Bronchial epithelial cell (primary cell): ENCODE data around the gene SLC35F3. TPM values are rescaled to one million over a fixed set of nuclear protein-coding genes. Genes with fewer than 3 reads are reported as not detected.
A peak's percentile ranks its signal among the peaks of the same experiment; 100 is the strongest.

Experiments
- DNase-seq: peaks from one replicate; pipeline ENCODE4 v3.0.0-alpha.2; 2010; ENCODE audit warnings: low read depth
- FAIRE-seq: peaks from 2 replicates; lab custom pipeline; 2011; peaks lifted over from hg19 to GRCh38; lab: Jason Lieb, UNC
- H3K27me3 ChIP-seq: 2 replicates; pipeline ENCODE4 v1.5.1; 2011; ENCODE audit warnings: low read length; ENCODE audit not compliant: control insufficient read depth, insufficient read depth
- H3K36me3 ChIP-seq: 2 replicates; pipeline ENCODE4 v1.5.1; 2011; ENCODE audit warnings: low read length; ENCODE audit not compliant: control insufficient read depth, insufficient read depth
- H3K4me3 ChIP-seq: 2 replicates; pipeline ENCODE4 v1.5.1; 2011; ENCODE audit warnings: mild to moderate bottlenecking, low read depth, low read length, control low read depth
- total RNA-seq: library from RNA; depleted of rRNA; stranded (reverse); fragments of >200 nt; gene quantifications from 2 replicates; pipeline ENCODE4 v1.2.1, GENCODE V29; 2014
- TF ChIP-seq, protein P1 (sequence below): IDR thresholded peaks from 2 replicates; pipeline ENCODE4 v1.5.1; 2011; ENCODE audit warnings: mild to moderate bottlenecking, moderate library complexity, low read length, control low read depth, inconsistent platforms; ENCODE audit not compliant: insufficient read depth, severe bottlenecking

Gene SLC35F3
- total RNA-seq, 1 donor from 2014 or later, result 0.79 TPM

DNA sequence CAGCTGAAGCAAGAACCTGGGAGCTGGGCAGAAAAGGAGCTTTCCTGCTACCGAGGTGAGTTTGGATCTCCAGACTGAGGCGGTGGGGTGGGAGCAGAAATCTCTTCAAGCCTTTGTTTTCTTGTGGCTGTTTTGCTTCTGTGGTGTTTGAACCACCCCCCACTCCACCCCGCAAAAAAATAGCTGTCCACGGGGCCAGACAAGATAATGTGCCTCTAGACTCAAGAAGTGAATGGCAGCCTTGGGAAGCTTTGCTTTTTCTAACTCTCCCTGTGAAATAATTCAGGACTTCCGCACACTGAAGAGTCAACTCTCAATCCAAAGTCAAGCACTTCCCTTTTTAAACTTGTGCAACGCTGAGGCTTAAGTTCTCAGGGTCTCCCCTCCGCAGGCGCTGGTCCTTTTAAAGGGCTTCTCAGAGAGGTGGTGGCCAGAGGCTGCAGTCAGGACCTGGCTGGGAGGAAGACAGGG, 309.2 kb downstream of the SLC35F3 start:
- Histone ChIP-seq H3K36me3 (no peaks in the 10 kb centered on the region), H3K27me3 (no peaks in the 10 kb centered on the region), H3K4me3 (peak overlapping the region; percentile 37)
- TF ChIP-seq, protein P1, sequence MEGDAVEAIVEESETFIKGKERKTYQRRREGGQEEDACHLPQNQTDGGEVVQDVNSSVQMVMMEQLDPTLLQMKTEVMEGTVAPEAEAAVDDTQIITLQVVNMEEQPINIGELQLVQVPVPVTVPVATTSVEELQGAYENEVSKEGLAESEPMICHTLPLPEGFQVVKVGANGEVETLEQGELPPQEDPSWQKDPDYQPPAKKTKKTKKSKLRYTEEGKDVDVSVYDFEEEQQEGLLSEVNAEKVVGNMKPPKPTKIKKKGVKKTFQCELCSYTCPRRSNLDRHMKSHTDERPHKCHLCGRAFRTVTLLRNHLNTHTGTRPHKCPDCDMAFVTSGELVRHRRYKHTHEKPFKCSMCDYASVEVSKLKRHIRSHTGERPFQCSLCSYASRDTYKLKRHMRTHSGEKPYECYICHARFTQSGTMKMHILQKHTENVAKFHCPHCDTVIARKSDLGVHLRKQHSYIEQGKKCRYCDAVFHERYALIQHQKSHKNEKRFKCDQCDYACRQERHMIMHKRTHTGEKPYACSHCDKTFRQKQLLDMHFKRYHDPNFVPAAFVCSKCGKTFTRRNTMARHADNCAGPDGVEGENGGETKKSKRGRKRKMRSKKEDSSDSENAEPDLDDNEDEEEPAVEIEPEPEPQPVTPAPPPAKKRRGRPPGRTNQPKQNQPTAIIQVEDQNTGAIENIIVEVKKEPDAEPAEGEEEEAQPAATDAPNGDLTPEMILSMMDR, result no peak
- FAIRE-seq, result no peak
- no peak for DNase-seq

DNA sequence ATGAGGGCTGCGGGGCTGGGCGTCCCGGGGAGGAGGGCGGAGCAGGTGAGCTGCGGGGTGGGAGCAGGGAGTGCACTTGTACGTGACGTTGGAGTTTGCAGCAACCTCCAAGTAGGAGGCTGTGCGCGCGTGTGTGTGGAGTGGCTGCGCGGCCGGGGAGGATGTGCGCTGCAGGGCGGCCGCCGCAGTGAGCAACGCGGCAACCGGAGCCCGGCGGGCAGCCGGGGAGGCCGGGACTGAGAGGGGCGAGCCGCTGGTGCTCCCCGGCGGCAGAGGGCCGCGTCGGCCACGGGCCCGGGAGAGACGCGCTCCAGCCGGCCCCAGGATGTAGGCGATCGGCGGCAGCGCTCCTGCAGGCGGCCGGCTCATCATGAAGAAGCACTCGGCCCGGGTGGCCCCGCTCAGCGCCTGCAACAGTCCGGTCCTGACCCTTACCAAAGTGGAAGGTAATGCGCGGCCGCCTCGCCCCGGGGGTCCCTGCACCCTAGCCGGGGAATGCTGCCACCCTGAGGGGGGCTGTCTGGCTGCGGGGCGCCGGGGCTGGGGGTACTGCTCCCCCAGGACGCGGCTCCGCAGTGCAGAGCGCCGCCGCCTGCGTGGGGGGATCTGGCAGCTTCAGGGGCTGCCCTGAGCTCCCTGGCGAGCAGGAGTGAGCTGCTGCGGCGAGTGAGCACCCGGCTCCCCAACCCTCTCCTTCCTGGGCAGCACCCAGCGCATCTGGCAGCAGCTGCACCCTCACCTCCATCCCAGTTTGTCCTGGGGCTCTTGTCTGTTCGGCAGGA, 309.8 kb downstream of the SLC35F3 start:
- no peaks in the 10 kb centered on the region for H3K27me3 ChIP-seq
- DNase-seq, result peak; percentile 21
- TF ChIP-seq, protein P1, result no peak
- FAIRE-seq, result no peak
- H3K4me3 ChIP-seq, result peak overlapping the region; percentile 37
- H3K36me3 ChIP-seq, result no peaks in the 10 kb centered on the region

DNA sequence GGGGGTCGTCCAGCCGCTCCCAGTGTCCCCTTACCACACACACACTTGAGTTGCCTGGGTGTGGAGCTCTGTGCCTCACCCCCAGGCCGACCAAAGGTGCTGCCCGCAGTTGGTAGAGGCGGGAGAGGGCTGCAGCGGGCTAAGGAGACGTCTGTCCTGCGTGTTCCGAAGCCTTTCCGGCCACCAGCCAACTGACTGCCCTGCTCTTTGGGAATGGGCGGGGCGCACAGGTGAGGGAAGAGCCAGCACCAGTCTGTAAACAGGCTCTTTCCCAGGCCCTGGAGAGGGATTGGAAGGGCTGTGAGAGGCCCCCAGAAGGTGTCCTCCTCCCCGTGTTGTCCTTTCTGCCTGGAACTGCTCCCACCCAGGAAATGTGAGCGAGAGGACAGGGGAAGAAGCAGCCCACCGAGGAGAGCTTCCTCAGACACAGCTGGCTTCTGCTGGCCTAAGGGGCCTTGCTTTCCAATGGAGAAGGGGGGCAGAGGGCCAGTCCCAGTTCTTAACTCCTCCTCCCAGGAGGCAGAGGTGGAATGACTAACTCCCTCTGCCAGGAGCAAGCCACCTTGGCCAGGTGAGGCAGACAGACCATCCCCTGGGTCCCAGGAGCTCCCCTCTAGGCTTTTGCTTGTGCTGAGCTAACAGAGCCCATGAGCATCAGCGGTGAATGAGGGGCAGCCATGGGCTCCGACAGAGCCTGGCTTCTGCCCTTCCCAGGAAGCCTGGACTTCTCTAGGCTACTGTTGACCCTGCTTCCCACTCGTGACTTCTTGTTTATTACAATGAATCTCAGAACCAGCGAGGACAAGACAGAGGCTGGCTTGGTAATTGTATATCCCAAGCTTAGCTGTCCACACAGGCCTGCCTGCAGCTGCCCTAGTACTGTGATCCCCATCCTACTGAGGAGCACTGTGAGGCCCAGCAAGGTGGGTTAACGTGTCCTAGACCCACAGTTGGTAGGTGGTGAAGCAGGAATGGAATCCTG, 310.7 kb downstream of the SLC35F3 start:
- DNase-seq (peak; percentile 40), FAIRE-seq (peak; percentile 32)
- no peaks in the 10 kb centered on the region for H3K36me3 ChIP-seq
- TF ChIP-seq, protein P1, result no peak
- H3K4me3 ChIP-seq, result peak overlapping the region; percentile 37
- no peaks in the 10 kb centered on the region for H3K27me3 ChIP-seq

DNA sequence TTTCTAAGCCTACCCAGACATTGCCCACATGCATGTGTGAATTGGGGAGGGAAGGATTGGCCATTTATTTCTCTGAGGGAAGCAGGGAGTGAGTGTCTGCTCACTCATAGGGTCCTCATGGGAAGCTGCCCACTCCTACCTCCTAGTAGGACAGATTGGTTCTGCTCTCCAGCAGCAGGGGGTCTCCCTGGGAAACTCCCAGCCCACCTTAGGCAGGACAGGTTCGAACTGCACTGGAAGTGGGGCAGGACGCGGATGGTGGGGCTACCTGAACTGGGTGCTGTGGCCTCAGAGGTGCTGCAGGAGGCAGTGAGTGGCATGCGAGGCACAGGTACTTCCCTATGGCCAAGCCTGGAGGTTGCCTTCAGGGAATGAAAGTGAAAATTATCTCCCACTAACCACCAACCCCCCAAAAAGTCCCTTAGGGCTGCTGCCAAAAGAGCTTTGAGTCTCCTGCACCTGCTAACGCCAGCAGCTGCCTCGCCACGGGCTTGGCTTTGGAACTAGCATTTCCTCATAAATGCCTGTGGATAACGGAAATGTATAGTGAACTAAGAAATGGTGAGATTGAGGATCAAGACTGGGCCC, 311.7 kb downstream of the SLC35F3 start:
- Histone ChIP-seq H3K36me3 (no peaks in the 10 kb centered on the region), H3K4me3 (no peak overlapping the region), H3K27me3 (no peaks in the 10 kb centered on the region)
- FAIRE-seq (no peak), DNase-seq (no peak)
- TF ChIP-seq, protein P1, result no peak

DNA sequence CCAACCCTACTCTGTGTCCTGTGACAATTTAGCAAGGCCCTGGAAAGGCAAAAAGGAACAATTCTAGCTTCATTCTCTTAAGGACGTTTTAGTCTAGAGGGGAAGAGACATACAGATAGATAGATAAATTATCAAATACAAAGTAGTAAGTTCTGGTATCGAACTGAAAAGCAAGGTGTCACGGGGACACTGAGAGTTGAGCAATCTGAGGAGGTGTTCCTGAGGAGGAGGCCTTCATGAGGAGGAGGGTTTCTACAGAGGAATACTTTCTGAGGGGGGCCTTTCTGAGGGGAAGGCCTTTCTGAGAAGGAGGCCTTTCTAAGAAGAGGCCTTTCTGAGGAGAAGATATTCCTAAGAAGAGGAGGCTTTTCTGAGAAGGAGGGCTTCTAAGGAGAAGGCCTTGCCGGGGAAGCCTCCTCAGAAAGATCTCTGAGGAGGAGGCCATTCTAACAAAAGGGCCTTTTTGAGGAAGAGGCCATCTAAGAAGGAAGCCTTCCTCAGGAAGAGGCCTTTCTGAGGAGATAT, 312.9 kb downstream of the SLC35F3 start:
- DNase-seq, result no peak
- no peak overlapping the region for H3K4me3 ChIP-seq
- TF ChIP-seq, protein P1, result no peak
- H3K27me3 ChIP-seq, result no peaks in the 10 kb centered on the region
- H3K36me3 ChIP-seq, result no peaks in the 10 kb centered on the region
- no peak for FAIRE-seq
